Mucosa of rectum (tissue), 2 donors: Measurements from ENCODE around the gene EFCAB11.
"Not testable (repeated sequence)": the region's sequence is repeated elsewhere in the genome, so short reads cannot be mapped to it uniquely, and the experiment has no call there.

ENCODE experiments used
- H3K27ac ChIP-seq, 2 donors: one replicate each; pipeline ENCODE4 v1.7.0; 2013; ENCODE audit warnings: inconsistent platforms in 2 of 2, low read depth in 2 of 2, low read length in 2 of 2
- H3K27me3 ChIP-seq, 2 donors: one replicate each; pipeline ENCODE4 v1.7.0; 2013; ENCODE audit warnings: low read length in 2 of 2; ENCODE audit not compliant: control insufficient read depth in 2 of 2, insufficient read depth in 2 of 2
- H3K36me3 ChIP-seq, 2 donors: one replicate each; pipeline ENCODE4 v1.7.0; 2013; ENCODE audit warnings: low read length in 2 of 2; ENCODE audit not compliant: control insufficient read depth in 2 of 2, insufficient read depth in 2 of 2
- H3K4me1 ChIP-seq, 2 donors: one replicate each; pipeline ENCODE4 v1.7.0; 2013; ENCODE audit warnings: low read length in 2 of 2, mild to moderate bottlenecking in 1 of 2; ENCODE audit not compliant: control insufficient read depth in 2 of 2, insufficient read depth in 2 of 2
- H3K4me3 ChIP-seq, 2 donors: one replicate each; pipeline ENCODE4 v1.7.0; 2013; ENCODE audit warnings: low read length in 2 of 2
- H3K9ac ChIP-seq, 2 donors: one replicate each; pipeline ENCODE4 v1.7.0; 2013; ENCODE audit warnings: low read length in 2 of 2, low read depth in 1 of 2, mild to moderate bottlenecking in 1 of 2
- H3K9me3 ChIP-seq, 2 donors: one replicate each; pipeline ENCODE4 v1.7.0; 2013; ENCODE audit warnings: low read length in 2 of 2; ENCODE audit not compliant: control insufficient read depth in 2 of 2
- donor health status: healthy.
- donor health status: Normal muscosa, but diverticular disease.

The EFCAB11 gene

GRCh38 chr14:89900802-89901201, 53.7 kb downstream of the EFCAB11 start:
- no peak overlapping the region for H3K27ac ChIP-seq
- no peak overlapping the region for H3K4me3 ChIP-seq
- H3K9ac ChIP-seq = no peak overlapping the region
- no peaks in the 10 kb centered on the region for H3K9me3 ChIP-seq
- H3K4me1 ChIP-seq = no peaks in the 10 kb centered on the region
- no peaks in the 10 kb centered on the region for H3K36me3 ChIP-seq
- no peaks in the 10 kb centered on the region for H3K27me3 ChIP-seq

- no peaks in the 10 kb centered on the region for H3K36me3 ChIP-seq
- H3K9ac ChIP-seq = no peak overlapping the region
- no peak overlapping the region for H3K27ac ChIP-seq
- H3K27me3 ChIP-seq = no peaks in the 10 kb centered on the region
- H3K9me3 ChIP-seq = no peaks in the 10 kb centered on the region
- no peaks in the 10 kb centered on the region for H3K4me1 ChIP-seq
- no peak overlapping the region for H3K4me3 ChIP-seq
These were observed 54.4 kb downstream of the EFCAB11 start for GRCh38 chr14:89899917-89900663.

GRCh38 chr14:89899291-89899690, 55.2 kb downstream of the EFCAB11 start:
- Histone ChIP-seq H3K9ac (no peak overlapping the region), H3K27ac (no peak overlapping the region), H3K27me3 (no peaks in the 10 kb centered on the region), H3K4me3 (no peak overlapping the region), H3K9me3 (no peaks in the 10 kb centered on the region), H3K36me3 (no peaks in the 10 kb centered on the region), H3K4me1 (no peaks in the 10 kb centered on the region)

- not testable (repeated sequence) for H3K4me1 ChIP-seq, H3K9ac ChIP-seq, H3K27me3 ChIP-seq, H3K9me3 ChIP-seq, H3K27ac ChIP-seq, H3K4me3 ChIP-seq, H3K36me3 ChIP-seq
These were observed 61.1 kb downstream of the EFCAB11 start for GRCh38 chr14:89893388-89893787.

- Histone ChIP-seq H3K27me3 (no peaks in the 10 kb centered on the region), H3K36me3 (no peaks in the 10 kb centered on the region), H3K9me3 (no peaks in the 10 kb centered on the region), H3K27ac (no peak overlapping the region), H3K4me1 (no peaks in the 10 kb centered on the region), H3K9ac (no peak overlapping the region), H3K4me3 (no peak overlapping the region)
These were observed 61.6 kb downstream of the EFCAB11 start for GRCh38 chr14:89892953-89893352.

GRCh38 chr14:89891721-89892120, 62.8 kb downstream of the EFCAB11 start:
- H3K4me3 ChIP-seq, H3K9me3 ChIP-seq, H3K4me1 ChIP-seq, H3K27ac ChIP-seq, H3K27me3 ChIP-seq, H3K9ac ChIP-seq, H3K36me3 ChIP-seq: not testable (repeated sequence)

GRCh38 chr14:89891055-89891454, 63.5 kb downstream of the EFCAB11 start:
- H3K4me3 ChIP-seq = no peak overlapping the region
- H3K4me1 ChIP-seq = no peaks in the 10 kb centered on the region
- no peaks in the 10 kb centered on the region for H3K9me3 ChIP-seq
- H3K36me3 ChIP-seq = no peaks in the 10 kb centered on the region
- no peak overlapping the region for H3K27ac ChIP-seq
- no peaks in the 10 kb centered on the region for H3K27me3 ChIP-seq
- no peak overlapping the region for H3K9ac ChIP-seq

- H3K27ac ChIP-seq = no peak overlapping the region
- no peak overlapping the region for H3K9ac ChIP-seq
- no peaks in the 10 kb centered on the region for H3K36me3 ChIP-seq
- H3K27me3 ChIP-seq = no peaks in the 10 kb centered on the region
- no peaks in the 10 kb centered on the region for H3K9me3 ChIP-seq
- no peak overlapping the region for H3K4me3 ChIP-seq
- no peaks in the 10 kb centered on the region for H3K4me1 ChIP-seq
These were observed 63.9 kb downstream of the EFCAB11 start for GRCh38 chr14:89890589-89890988.

- H3K27me3 ChIP-seq = no peaks in the 10 kb centered on the region
- no peak overlapping the region for H3K9ac ChIP-seq
- no peak overlapping the region for H3K4me3 ChIP-seq
These were observed 64.9 kb downstream of the EFCAB11 start for GRCh38 chr14:89889626-89890025.

GRCh38 chr14:89884761-89885160, 69.8 kb downstream of the EFCAB11 start:
- Histone ChIP-seq H3K27me3 (no peaks in the 10 kb centered on the region), H3K9me3 (no peaks in the 10 kb centered on the region), H3K36me3 (no peaks in the 10 kb centered on the region), H3K4me3 (no peak overlapping the region), H3K9ac (no peak overlapping the region), H3K4me1 (no peaks in the 10 kb centered on the region), H3K27ac (no peak overlapping the region)

More at GRCh38 chr14:89889626-89890025, 64.9 kb downstream of the EFCAB11 start:
- no peaks in the 10 kb centered on the region for H3K4me1 ChIP-seq
- H3K27ac ChIP-seq = no peak overlapping the region
- no peaks in the 10 kb centered on the region for H3K36me3 ChIP-seq
- no peaks in the 10 kb centered on the region for H3K9me3 ChIP-seq
